HUES6 (cell line): ENCODE results near the gene LMO7.
"Not testable (repeated sequence)": the region's sequence is repeated elsewhere in the genome, so short reads cannot be mapped to it uniquely, and the experiment has no call there.

Experiments used
- H3K27ac ChIP-seq: 2 replicates; pipeline ENCODE4 v1.7.0; 2013; ENCODE audit warnings: low read depth, mild to moderate bottlenecking, low read length, inconsistent platforms
- H3K27me3 ChIP-seq: 2 replicates; pipeline ENCODE4 v1.6.1; 2013; ENCODE audit warnings: low read length; ENCODE audit not compliant: control insufficient read depth, insufficient read depth
- H3K36me3 ChIP-seq: 2 replicates; pipeline ENCODE4 v1.6.1; 2013; ENCODE audit warnings: low read length; ENCODE audit not compliant: control insufficient read depth, insufficient read depth
- H3K4me1 ChIP-seq: 2 replicates; pipeline ENCODE4 v1.6.1; 2013; ENCODE audit warnings: low read length; ENCODE audit not compliant: control insufficient read depth, insufficient read depth
- H3K4me3 ChIP-seq: 2 replicates; pipeline ENCODE4 v1.5.1; 2013; ENCODE audit warnings: low read depth, low read length
- H3K9ac ChIP-seq: one replicate; pipeline ENCODE4 v1.6.1; 2013; ENCODE audit warnings: mild to moderate bottlenecking, low read length
- H3K9me3 ChIP-seq: 2 replicates; pipeline ENCODE4 v1.6.1; 2013; ENCODE audit warnings: low read depth, low read length; ENCODE audit not compliant: control insufficient read depth, insufficient read depth

The LMO7 gene

DNA sequence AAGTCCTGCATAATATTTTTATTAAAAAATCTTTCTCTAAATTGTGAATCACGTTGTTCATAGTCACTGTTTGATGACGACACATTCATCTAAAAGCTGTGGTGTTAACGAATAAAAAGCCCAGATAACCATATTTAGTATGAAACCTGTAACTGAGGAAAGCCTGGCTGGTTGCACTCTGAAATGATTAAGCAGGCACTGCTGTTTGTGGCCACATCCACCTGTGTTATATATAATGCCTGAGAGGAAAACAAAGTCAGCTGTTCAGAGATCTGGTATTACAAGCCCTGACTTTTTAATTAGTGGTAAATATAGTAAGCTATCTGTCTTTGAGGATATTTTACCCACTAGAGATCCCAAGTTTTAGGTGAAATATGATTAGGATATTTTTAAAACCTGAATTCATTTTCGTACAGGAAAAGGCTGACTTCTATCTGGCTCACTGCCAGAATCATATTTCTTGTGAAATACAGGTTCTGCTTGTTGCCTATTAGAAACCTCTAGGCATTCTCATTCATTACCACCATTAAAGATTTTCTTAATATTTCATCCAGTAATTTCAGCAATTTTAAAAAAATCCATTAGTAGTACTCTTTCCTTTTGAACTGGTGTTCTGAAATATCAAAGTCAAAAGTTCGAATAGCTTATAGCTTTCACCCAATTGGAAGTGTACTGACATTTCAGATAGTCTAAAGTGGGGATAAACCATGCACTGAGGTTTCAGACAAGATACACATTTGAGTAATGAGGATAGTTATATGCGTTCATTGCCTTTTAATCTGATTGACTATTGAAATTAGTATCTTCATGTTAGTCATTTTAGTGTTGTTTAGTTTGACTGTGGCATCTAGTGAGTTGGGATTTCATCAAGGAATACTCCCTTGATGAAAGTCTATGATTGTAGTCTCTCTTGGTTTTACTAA, 79.7 kb downstream of the LMO7 start:
- H3K27me3 ChIP-seq, result no peaks in the 10 kb centered on the region
- no peak overlapping the region for H3K9ac ChIP-seq
- 0 out of 2 replicates have a peak, but pooled peaks cover 4% of the 10 kb centered on the region for H3K4me1 ChIP-seq
- no peaks in the 10 kb centered on the region for H3K36me3 ChIP-seq
- no peak overlapping the region for H3K27ac ChIP-seq
- 0 out of 2 replicates have a peak, but pooled peaks cover 4% of the 10 kb centered on the region for H3K9me3 ChIP-seq
- H3K4me3 ChIP-seq, result no peak overlapping the region

DNA sequence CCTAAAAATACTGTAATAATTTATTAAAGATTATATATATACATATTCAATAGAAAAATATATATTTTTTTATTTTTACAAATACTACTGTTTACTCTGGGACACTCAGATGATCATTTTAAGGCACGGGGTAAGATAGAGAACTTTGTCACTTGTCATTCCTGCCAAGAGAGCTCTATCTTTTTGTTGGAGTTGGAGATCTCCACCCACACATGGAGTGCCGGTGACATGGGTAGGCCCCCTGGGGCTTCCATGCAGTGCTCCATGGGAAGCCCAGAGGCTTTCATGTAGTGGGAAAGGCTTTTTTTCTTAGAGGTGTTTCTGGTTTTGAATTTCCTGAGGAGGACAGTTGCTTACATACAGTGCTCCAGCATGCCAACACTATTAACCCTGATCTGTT, 81.4 kb downstream of the LMO7 start:
- Histone ChIP-seq H3K4me3 (no peak overlapping the region), H3K4me1 (0 out of 2 replicates have a peak, but pooled peaks cover 4% of the 10 kb centered on the region), H3K27ac (no peak overlapping the region)

DNA sequence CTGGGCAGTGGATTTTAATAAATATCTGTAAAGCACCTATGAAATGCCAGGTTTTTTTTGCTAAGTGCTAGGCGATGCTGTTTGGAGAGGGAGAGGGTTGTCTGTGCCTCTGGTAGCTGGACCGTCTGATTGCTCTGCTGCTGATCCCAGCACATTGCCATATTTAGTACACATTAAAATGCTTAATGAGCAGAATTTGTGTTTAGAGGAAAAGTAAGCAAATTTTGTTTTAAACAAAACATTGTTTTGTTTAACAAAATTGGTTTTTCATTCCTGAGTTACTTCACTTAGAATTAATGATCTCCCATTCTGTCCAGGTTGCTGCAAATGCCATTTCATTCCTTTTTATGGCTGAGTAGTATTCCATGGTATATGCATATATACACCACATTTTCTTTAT, 85.2 kb downstream of the LMO7 start:
- Histone ChIP-seq H3K4me1 (no peaks in the 10 kb centered on the region), H3K9me3 (no peaks in the 10 kb centered on the region), H3K9ac (no peak overlapping the region), H3K36me3 (no peaks in the 10 kb centered on the region), H3K27me3 (no peaks in the 10 kb centered on the region), H3K4me3 (no peak overlapping the region), H3K27ac (no peak overlapping the region)

More for the DNA sequence above, 81.4 kb downstream of the LMO7 start:
- Histone ChIP-seq H3K9ac (no peak overlapping the region), H3K36me3 (no peaks in the 10 kb centered on the region), H3K9me3 (no peaks in the 10 kb centered on the region), H3K27me3 (no peaks in the 10 kb centered on the region)

DNA sequence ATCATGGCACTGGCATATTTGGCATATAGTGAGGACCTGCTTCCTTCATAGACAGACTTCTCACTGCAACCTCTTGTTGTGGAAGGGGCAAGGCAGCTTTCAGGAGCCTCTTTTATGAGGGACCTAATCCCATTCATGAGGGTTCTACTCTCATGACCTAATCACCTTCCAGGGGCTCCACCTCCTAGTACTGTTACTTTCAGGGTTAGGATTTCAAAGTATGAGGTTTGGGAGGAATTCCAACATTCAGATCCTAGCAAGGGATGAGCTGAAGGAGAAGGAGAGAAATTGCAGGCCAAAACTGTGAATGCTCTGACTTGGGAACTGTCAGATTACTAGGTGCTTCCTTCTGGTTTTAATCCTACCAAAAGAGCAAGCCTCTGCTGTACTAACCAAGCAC, 87.8 kb downstream of the LMO7 start:
- H3K9ac ChIP-seq, result no peak overlapping the region

DNA sequence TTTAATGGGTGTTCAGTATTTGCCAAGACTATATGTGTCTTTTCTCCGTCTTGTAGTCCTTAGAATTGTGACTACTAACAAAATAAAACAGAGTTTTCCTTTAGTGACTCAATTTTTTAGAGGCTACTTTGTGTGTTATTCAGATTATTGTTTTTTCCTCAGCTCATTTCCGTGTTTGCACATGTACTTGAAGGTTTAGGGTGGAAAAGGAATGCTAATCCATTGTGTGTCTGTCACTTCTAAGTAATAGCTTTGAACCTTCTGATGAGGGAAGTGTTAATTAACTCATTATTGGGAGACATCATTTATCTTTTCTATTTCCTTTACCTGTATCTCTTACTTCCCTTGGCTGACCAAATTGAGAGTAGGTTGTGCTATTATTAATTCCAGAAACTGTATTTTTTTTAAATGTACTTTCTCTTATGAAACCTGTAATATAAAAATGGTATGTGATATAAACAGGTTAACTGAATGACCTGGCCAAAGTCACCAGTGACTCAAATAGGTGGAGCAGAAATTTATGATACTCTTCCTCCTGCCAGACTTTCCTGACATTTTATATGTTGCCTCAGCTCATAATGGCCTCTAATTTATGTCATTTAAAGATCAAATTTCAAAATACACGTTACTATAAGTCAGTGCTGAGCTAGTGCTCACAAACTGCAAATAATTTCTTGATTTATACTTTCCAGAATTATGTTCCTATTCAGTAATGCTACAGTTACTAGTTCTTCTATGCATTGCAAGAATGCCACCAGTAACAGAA, 88.8 kb downstream of the LMO7 start:
- H3K9ac ChIP-seq, result no peak overlapping the region
- no peak overlapping the region for H3K4me3 ChIP-seq

More for the DNA sequence above, 87.8 kb downstream of the LMO7 start:
- no peaks in the 10 kb centered on the region for H3K9me3 ChIP-seq
- H3K27ac ChIP-seq, result no peak overlapping the region
- no peaks in the 10 kb centered on the region for H3K36me3 ChIP-seq
- no peaks in the 10 kb centered on the region for H3K27me3 ChIP-seq
- no peak overlapping the region for H3K4me3 ChIP-seq
- H3K4me1 ChIP-seq, result no peaks in the 10 kb centered on the region

DNA sequence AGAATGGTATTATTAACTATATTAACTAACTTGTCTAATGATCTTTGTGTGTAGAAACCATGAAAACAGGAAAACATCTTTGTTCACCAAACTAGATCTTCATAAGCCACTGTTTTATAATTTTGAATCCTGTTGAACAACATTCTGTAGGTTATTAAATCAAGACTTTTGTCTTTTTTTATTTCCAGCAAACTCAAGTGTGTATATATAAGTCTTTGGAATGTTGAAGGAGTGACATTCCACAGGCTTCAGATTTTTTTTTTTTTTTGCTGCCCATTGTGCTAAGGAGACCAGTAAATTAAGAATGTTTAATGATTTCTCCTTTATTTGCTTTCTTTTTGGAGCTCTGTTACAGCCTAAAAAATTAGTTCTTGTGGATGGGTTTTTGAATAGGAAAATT, 89.6 kb downstream of the LMO7 start:
- Histone ChIP-seq H3K9ac (no peak overlapping the region), H3K27me3 (no peaks in the 10 kb centered on the region), H3K4me1 (no peaks in the 10 kb centered on the region), H3K9me3 (no peaks in the 10 kb centered on the region), H3K27ac (no peak overlapping the region), H3K4me3 (no peak overlapping the region), H3K36me3 (no peaks in the 10 kb centered on the region)

More for the DNA sequence above, 88.8 kb downstream of the LMO7 start:
- Histone ChIP-seq H3K36me3 (no peaks in the 10 kb centered on the region), H3K9me3 (no peaks in the 10 kb centered on the region), H3K27ac (no peak overlapping the region), H3K4me1 (no peaks in the 10 kb centered on the region), H3K27me3 (no peaks in the 10 kb centered on the region)

DNA sequence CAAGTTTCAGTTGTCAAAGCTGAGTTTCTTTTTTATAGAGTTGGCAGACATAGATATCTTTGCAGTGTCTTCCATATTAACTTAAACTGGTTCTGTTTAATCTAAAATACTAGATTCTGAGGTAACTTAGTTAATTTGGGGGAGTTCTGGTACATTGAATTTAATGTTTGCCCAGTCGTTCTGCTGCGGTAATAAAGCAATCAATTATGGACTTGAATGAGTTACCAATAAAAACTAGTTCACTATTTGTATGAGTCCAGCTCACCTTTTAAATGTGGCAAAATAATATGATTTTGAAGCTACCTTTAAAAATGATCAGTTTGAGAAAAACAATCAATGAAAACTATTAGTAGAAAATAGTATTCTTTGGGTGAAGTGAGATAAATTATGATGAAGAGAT, 90.2 kb downstream of the LMO7 start:
- Histone ChIP-seq H3K27me3 (no peaks in the 10 kb centered on the region), H3K4me1 (no peaks in the 10 kb centered on the region), H3K4me3 (no peak overlapping the region), H3K9ac (no peak overlapping the region), H3K36me3 (no peaks in the 10 kb centered on the region), H3K27ac (no peak overlapping the region), H3K9me3 (no peaks in the 10 kb centered on the region)

DNA sequence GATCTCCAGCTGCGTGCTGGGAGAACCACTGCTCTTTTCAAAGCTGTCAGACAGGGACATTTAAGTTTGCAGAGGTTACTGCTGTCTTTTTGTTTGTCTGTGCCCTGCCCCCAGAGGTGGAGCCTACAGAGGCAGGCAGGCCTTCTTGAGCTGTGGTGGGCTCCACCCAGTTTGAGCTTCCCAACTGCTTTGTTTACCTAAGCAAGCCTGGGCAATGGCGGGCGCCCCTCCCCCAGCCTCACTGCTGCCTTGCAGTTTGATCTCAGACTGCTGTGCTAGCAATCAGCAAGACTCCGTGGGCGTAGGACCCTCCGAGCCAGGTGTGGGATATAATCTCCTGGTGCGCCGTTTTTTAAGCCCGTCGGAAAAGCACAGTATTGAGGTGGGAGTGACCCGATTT, 97.0 kb downstream of the LMO7 start:
- not testable (repeated sequence) for H3K4me1 ChIP-seq, H3K9me3 ChIP-seq, H3K4me3 ChIP-seq

DNA sequence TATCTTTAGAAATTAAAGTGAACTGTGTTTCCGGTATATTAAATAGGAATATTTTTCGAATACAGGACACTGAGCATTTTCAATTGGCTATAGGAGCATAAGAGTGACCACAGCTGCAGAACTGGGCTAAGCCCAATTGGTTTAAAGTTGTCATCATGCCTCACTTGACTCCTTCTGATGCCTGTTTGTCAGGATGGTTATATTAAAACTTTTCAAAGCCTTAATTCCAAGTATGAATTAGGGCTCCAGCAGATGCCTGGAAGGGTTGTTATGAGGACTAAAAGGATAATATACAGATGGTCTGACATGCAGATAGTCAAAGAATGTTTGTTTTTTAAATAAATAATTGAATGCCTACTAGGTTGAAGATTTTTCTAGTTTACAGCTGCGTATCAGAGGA, 100.0 kb downstream of the LMO7 start:
- Histone ChIP-seq H3K27me3 (no peaks in the 10 kb centered on the region), H3K9ac (no peak overlapping the region), H3K4me3 (no peak overlapping the region), H3K9me3 (peaks cover 9% of the 10 kb centered on the region), H3K4me1 (no peaks in the 10 kb centered on the region), H3K27ac (no peak overlapping the region), H3K36me3 (no peaks in the 10 kb centered on the region)

More for the DNA sequence above, 97.0 kb downstream of the LMO7 start:
- H3K9ac ChIP-seq, H3K36me3 ChIP-seq, H3K27me3 ChIP-seq, H3K27ac ChIP-seq: not testable (repeated sequence)

DNA sequence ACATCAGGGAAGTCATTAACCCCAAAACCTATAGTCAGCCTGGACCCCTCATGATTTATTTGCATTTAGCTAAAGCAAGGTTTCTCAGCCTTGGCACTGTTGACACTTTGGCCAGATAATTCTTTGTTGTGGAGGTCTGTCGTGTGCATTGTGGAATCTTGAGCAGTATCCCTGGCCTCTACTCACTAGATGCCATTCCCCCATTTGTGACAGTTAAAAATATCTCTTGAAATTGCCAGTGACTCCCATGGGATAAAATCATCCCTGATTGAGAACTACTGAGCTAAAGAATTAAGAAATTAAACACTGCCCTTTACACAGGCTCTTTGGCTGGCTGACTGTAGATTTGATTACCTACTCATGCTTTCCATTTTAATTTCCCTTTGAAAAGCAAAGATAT, 102.7 kb downstream of the LMO7 start:
- Histone ChIP-seq H3K27me3 (no peaks in the 10 kb centered on the region), H3K4me3 (no peak overlapping the region), H3K4me1 (no peaks in the 10 kb centered on the region), H3K27ac (no peak overlapping the region), H3K36me3 (no peaks in the 10 kb centered on the region), H3K9ac (no peak overlapping the region), H3K9me3 (peaks cover 3% of the 10 kb centered on the region)

DNA sequence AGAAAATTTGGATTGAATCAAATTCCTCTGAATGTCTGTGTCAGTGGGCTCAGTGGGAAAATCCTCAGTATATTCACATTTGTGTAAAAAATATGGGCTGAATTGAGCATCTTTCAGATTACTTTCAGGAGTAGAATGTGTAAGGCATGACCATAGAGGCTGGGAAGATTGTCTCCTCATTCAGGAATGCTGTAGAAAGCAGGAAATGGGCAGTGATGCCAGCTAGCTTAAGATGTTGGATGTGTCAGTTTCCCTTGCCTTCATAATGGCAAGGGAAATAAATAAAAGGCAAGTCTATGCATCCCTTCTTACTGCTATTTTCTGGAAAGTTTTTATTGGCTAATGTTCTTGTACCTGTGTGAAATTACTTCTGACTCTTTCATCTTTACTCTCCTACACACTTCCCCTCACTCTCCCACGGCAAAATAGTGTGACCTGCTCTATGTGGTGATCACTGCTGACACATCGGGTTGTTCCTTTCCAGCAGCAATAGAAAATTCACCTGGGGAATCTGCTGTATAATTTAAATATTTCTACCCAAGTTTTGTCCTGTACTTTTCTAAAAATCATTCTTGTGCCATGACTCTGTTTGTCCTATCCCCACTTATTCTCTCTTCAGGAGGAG, 103.2 kb downstream of the LMO7 start:
- H3K27ac ChIP-seq, result no peak overlapping the region
- H3K4me1 ChIP-seq, result no peaks in the 10 kb centered on the region
- no peak overlapping the region for H3K9ac ChIP-seq
- no peaks in the 10 kb centered on the region for H3K9me3 ChIP-seq
- no peaks in the 10 kb centered on the region for H3K27me3 ChIP-seq
- no peaks in the 10 kb centered on the region for H3K36me3 ChIP-seq
- H3K4me3 ChIP-seq, result no peak overlapping the region
